PC-3 (cell line): ENCODE results near the gene MAPK1. TPM values are rescaled to one million over a fixed set of nuclear protein-coding genes. Genes with fewer than 3 reads are reported as not detected.
A peak's percentile ranks its signal among the peaks of the same experiment; 100 is the strongest.
"Not testable (repeated sequence)": the region's sequence is repeated elsewhere in the genome, so short reads cannot be mapped to it uniquely, and the experiment has no call there.

Experiments used
- ATAC-seq: fragments of 200-7000 bp; cut with Tn5 transposase; 2 replicates; pipeline ENCODE4 v1.9.1; 2020; ENCODE audit warnings: mild to moderate bottlenecking, moderate library complexity
- BruUV-seq: library from RNA; stranded (reverse); fragments of 400-500 nt; replicated peaks from 2 replicates; lab custom pipeline; 2021; lab: Mats Ljungman, UMichigan
- CTCF ChIA-PET: fragments of 300-600 bp; sonication (Branson Sonifier 250); formaldehyde crosslinking; loops from one replicate; lab custom pipeline; 2022; ENCODE audit warnings: antibody characterized with exemption; lab: Charles Lee
- POLR2A ChIA-PET: fragments of 300-600 bp; sonication (Branson Sonifier 250); formaldehyde crosslinking; loops from one replicate; lab custom pipeline; 2022; ENCODE audit warnings: antibody characterized with exemption; ENCODE audit not compliant: unreplicated experiment; lab: Charles Lee
- DNase-seq: peaks from one replicate; pipeline ENCODE4 v3.0.0-alpha.2; 2015
- H2AFZ ChIP-seq: fragments of 300-600 bp; sonication (generic); 2 replicates; pipeline ENCODE4 v1.6.0; 2016; ENCODE audit warnings: antibody characterized with exemption, low read length
- H3F3A ChIP-seq: fragments of 300-600 bp; sonication (generic); one replicate; pipeline ENCODE4 v1.6.0; 2017; ENCODE audit warnings: antibody characterized with exemption, low read length, control low read depth, mild to moderate bottlenecking; ENCODE audit not compliant: unreplicated experiment
- H3K27ac ChIP-seq: fragments of 300-600 bp; sonication (generic); 2 replicates; pipeline ENCODE4 v1.5.1; 2016; ENCODE audit warnings: mild to moderate bottlenecking, low read length
- H3K27me3 ChIP-seq: fragments of 300-600 bp; sonication (generic); 2 replicates; pipeline ENCODE4 v1.6.1; 2016; ENCODE audit warnings: low read length, mixed read lengths
- H3K36me3 ChIP-seq: fragments of 300-600 bp; sonication (generic); 2 replicates; pipeline ENCODE4 v1.6.1; 2016; ENCODE audit warnings: low read depth, mixed run types, low read length, mixed read lengths
- H3K4me1 ChIP-seq: fragments of 300-600 bp; sonication (generic); 2 replicates; pipeline ENCODE4 v1.5.1; 2016; ENCODE audit warnings: low read length; ENCODE audit not compliant: insufficient read depth
- H3K4me2 ChIP-seq: fragments of 300-600 bp; sonication (generic); 2 replicates; pipeline ENCODE4 v1.6.0; 2016; ENCODE audit warnings: low read length
- H3K4me3 ChIP-seq: fragments of 300-600 bp; sonication (generic); 2 replicates; pipeline ENCODE4 v1.5.1; 2016; ENCODE audit warnings: mild to moderate bottlenecking, low read length, mixed read lengths
- H3K79me2 ChIP-seq: fragments of 300-600 bp; sonication (generic); 2 replicates; pipeline ENCODE4 v1.6.1; 2017; ENCODE audit warnings: low read length, mixed read lengths
- H3K9ac ChIP-seq: fragments of 300-600 bp; sonication (generic); 2 replicates; pipeline ENCODE4 v1.6.0; 2016; ENCODE audit warnings: mild to moderate bottlenecking, low read length
- H3K9me2 ChIP-seq: fragments of 300-600 bp; sonication (generic); replicated peaks from 2 replicates; pipeline ENCODE4 v1.6.1; 2016; ENCODE audit warnings: mixed run types, low read length, mixed read lengths
- H3K9me3 ChIP-seq: fragments of 300-600 bp; sonication (generic); 2 replicates; pipeline ENCODE4 v1.6.1; 2016; ENCODE audit warnings: low read length, mixed read lengths
- H4K20me1 ChIP-seq: fragments of 300-600 bp; sonication (generic); 2 replicates; pipeline ENCODE4 v1.6.1; 2016; ENCODE audit warnings: low read length, mixed read lengths
- EZH2 ChIP-seq: fragments of 300-600 bp; sonication (generic); IDR thresholded peaks from one replicate; pipeline ENCODE4 v1.6.1; 2017; ENCODE audit warnings: antibody characterized with exemption, mild to moderate bottlenecking, low read length; ENCODE audit not compliant: unreplicated experiment
- EZH2phosphoT487 ChIP-seq: fragments of 300-600 bp; sonication (generic); IDR thresholded peaks from 2 replicates; pipeline ENCODE4 v1.6.1; 2018; ENCODE audit warnings: mild to moderate bottlenecking, antibody characterized with exemption, low read length, borderline replicate concordance
- intact Hi-C: fragments of 100-400 bp; cut with micrococcal nuclease; formaldehyde crosslinking; loops from 2 replicates; pipeline ENCODE4 v1.9.0; 2023
- total RNA-seq: library from RNA; depleted of rRNA; stranded (reverse); fragments of >200 nt; gene quantifications from 2 replicates; pipeline ENCODE4 v1.2.3, GENCODE V29; 2014
- TF ChIP-seq, protein P1 (sequence below): fragments of 300-600 bp; sonication (generic); conservative IDR thresholded peaks from 2 replicates; pipeline ENCODE4 v1.5.1; 2017; ENCODE audit warnings: antibody characterized with exemption, low read depth, mild to moderate bottlenecking, low read length

MAPK1 gene
- total RNA-seq, 1 experiment from 2014 or later = 25.1 TPM

DNA sequence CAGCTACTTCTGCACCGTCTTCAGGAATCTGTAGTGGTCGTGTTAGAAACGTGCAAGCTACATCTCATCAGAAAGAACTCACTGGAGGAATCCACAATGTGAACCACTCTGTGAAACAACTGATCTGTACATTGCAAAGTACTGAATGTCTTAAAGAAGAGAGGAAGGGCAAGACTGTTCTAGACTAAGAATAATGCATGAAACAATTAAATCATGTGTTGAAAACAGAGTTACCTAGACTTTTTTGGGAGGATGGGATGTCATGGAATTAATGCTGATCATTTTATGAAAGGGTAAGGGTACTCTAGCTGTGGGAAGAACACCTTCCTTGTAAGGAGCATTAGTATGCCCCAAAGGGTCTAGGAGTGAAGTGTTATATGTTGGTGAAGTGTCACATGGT lies 71.2 kb downstream of the MAPK1 start:
- H3K4me1 ChIP-seq = peaks cover 12% of the 10 kb centered on the region
- H3K27ac ChIP-seq = no peak overlapping the region
- H3K27me3 ChIP-seq = no peaks in the 10 kb centered on the region
- H3K4me3 ChIP-seq = no peak overlapping the region
- no peaks in the 10 kb centered on the region for H3K9me2 ChIP-seq
- intact Hi-C loops = no loop called here
- no peaks in the 10 kb centered on the region for H3F3A ChIP-seq
- H3K79me2 ChIP-seq = no peaks in the 10 kb centered on the region
- POLR2A ChIA-PET = no interaction called here
- no peak overlapping the region for H2AFZ ChIP-seq
- no TSS peak for BruUV-seq
- no peak overlapping the region for H3K4me2 ChIP-seq
- no peak for TF ChIP-seq EZH2phosphoT487
- TF ChIP-seq, protein P1, sequence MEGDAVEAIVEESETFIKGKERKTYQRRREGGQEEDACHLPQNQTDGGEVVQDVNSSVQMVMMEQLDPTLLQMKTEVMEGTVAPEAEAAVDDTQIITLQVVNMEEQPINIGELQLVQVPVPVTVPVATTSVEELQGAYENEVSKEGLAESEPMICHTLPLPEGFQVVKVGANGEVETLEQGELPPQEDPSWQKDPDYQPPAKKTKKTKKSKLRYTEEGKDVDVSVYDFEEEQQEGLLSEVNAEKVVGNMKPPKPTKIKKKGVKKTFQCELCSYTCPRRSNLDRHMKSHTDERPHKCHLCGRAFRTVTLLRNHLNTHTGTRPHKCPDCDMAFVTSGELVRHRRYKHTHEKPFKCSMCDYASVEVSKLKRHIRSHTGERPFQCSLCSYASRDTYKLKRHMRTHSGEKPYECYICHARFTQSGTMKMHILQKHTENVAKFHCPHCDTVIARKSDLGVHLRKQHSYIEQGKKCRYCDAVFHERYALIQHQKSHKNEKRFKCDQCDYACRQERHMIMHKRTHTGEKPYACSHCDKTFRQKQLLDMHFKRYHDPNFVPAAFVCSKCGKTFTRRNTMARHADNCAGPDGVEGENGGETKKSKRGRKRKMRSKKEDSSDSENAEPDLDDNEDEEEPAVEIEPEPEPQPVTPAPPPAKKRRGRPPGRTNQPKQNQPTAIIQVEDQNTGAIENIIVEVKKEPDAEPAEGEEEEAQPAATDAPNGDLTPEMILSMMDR = no peak
- TF ChIP-seq EZH2 = no peak
- no peaks in the 10 kb centered on the region for H3K36me3 ChIP-seq
- no peak overlapping the region for H3K9ac ChIP-seq
- CTCF ChIA-PET = no interaction called here
- H3K9me3 ChIP-seq = no peaks in the 10 kb centered on the region
- no peaks in the 10 kb centered on the region for H4K20me1 ChIP-seq
- no peak for ATAC-seq
- DNase-seq = no peak

DNA sequence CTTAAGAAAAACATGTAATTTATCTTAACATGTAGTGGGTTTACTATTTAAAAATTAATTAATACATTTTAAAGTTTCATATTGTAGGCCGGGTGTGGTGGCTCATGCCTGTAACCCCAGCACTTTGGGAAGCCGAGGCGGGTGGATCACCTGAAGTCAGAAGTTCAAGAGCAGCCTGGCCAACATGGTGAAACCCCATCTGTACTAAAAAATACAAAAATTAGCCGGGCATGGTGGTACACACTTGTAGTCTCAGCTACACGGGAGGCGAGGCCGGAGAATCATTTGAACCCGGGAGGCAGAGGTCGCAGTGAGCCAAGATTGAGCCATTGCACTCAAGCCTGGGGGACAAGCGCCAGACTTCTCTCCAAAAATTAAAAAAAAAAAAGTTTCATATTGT lies 73.7 kb downstream of the MAPK1 start:
- H3K27ac ChIP-seq, BruUV-seq, H3K79me2 ChIP-seq, H3K9me2 ChIP-seq, ATAC-seq, H3K4me2 ChIP-seq, H3K4me3 ChIP-seq, POLR2A ChIA-PET, H3K27me3 ChIP-seq, H3K36me3 ChIP-seq, H3K9me3 ChIP-seq, DNase-seq, H3K9ac ChIP-seq, CTCF ChIA-PET, H3F3A ChIP-seq, H2AFZ ChIP-seq, intact Hi-C loops, H4K20me1 ChIP-seq: not testable (repeated sequence)
- peaks cover 13% of the 10 kb centered on the region for H3K4me1 ChIP-seq

DNA sequence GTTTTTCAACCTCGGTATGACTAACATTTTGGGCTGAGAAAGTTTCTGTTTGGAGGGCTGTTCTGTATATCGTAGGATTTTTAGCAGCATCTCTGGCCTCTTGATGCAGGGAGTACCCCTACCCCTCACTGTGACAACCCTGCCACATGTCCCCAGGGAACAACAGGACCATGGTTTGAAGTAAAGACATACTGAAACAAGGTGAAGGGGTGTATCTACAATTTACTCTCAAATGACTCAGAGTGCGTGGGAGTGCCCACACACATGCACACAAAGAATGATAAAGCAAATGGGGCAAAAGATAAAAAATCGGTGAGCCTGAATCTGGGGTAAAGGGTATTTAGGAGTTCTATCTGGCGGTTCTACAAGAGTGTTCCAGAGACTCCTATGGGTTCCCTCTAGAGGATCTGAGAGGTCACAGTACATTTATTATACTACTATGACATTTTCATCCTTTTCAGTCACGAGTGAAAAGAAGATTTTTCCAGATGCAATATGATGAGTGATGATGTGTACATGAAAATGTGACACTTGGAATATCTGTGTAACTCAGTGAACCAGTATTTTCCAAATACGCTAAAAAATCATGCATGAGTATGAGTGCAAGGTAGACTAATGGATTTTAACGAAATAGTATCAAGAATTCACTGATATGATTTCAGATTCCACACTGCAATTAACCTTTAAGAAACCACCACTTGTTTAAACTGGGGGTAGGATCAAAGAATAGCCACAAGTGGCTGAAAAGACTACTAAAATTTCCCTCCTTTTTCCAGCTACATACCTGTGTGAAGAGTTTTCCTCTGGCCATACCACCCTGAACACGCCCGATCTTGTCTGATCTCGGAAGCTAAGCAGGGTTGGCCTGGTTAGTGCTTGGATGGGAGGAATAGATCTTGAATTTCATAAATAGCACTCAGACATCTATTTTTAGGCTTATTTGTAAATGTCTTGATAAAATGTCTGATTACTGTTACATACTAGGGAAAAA lies 75.5 kb downstream of the MAPK1 start:
- no peak overlapping the region for H3K4me2 ChIP-seq
- H3K27me3 ChIP-seq = no peaks in the 10 kb centered on the region
- peak; percentile 38 for DNase-seq
- BruUV-seq = no TSS peak
- POLR2A ChIA-PET = no interaction called here
- peak overlapping the region; percentile 35 for H3K27ac ChIP-seq
- CTCF ChIA-PET = no interaction called here
- H3K4me3 ChIP-seq = no peak overlapping the region
- H3K4me1 ChIP-seq = peaks cover 13% of the 10 kb centered on the region
- no peak overlapping the region for H2AFZ ChIP-seq
- intact Hi-C loops = no loop called here
- peak; percentile 60 for ATAC-seq
- TF ChIP-seq, protein P1 = no peak
- TF ChIP-seq EZH2phosphoT487 = no peak
- no peak for TF ChIP-seq EZH2
- no peaks in the 10 kb centered on the region for H3F3A ChIP-seq
- no peaks in the 10 kb centered on the region for H4K20me1 ChIP-seq
- no peaks in the 10 kb centered on the region for H3K9me3 ChIP-seq
- no peaks in the 10 kb centered on the region; the same call in 1 of the 2 replicates for H3K36me3 ChIP-seq
- H3K9me2 ChIP-seq = no peaks in the 10 kb centered on the region
- no peak overlapping the region for H3K9ac ChIP-seq
- no peaks in the 10 kb centered on the region for H3K79me2 ChIP-seq

DNA sequence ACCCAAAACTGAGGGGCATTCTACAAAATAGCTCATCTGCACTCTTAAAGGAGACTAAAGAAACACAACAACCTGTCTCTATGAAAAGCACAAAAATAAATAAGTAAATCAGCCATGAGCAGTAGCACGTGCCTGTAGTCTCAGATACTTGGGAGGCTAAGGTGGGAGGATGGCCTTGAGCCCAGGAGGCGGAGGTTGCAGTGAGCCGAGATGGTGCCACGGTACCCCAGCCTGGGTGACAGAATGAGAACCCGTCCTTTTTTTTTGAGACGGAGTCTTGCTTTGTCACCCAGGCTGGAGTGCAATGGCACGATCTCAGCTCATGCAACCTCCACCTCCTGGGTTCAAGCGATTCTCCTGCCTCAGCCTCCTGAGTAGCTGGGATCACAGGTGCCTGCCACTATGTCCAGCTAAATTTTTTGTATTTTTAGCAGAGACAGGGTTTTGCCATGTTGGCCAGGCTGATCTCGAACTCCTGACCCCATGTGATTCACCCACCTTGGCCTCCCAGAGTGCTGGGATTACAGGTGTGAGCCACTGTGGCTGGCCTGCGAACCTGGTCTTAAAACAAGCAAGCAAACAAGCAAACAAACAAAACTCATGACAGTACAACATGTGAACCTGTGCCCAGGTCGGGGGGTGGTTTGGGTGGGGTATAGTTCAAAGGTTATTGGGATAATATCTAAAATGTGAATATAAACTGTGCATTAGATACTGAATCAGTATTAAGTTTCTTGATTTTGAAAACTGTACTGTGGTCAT lies 76.4 kb downstream of the MAPK1 start:
- H3K4me2 ChIP-seq, intact Hi-C loops: not testable (repeated sequence)

More for the DNA sequence above, 76.4 kb downstream of the MAPK1 start:
- H3K9me3 ChIP-seq, H3K9ac ChIP-seq, H3K9me2 ChIP-seq, DNase-seq, H4K20me1 ChIP-seq, H3K27me3 ChIP-seq, H2AFZ ChIP-seq, H3K4me3 ChIP-seq, H3K36me3 ChIP-seq, H3K79me2 ChIP-seq, POLR2A ChIA-PET, ATAC-seq, H3F3A ChIP-seq, BruUV-seq, CTCF ChIA-PET: not testable (repeated sequence)
- H3K4me1 ChIP-seq = peaks cover 13% of the 10 kb centered on the region
- peak overlapping the region; percentile 35 for H3K27ac ChIP-seq
